ENCODE measurements around the gene DNAJB5.

- TF ChIP-seq SUZ12 (IDR thresholded peaks at IDR 0.05; ENCODE audit: extremely low read depth, insufficient read depth, insufficient read length) (no peak), ZNF274 (IDR thresholded peaks at IDR 0.05; ENCODE audit: low read depth, low read length) (no peak)
These were observed 7.3 kb downstream of the DNAJB5 start for GRCh38 chr9:34996905-34997279.
